HepG2 (cell line): ENCODE data around the gene TEAD4. TPM values are rescaled to one million over a fixed set of nuclear protein-coding genes. Genes with fewer than 3 reads are reported as not detected.
"Not testable (repeated sequence)": the region's sequence is repeated elsewhere in the genome, so short reads cannot be mapped to it uniquely, and the experiment has no call there.

Experiments used
- ATAC-seq: fragments of 200-7000 bp; cut with Tn5 transposase; 3 replicates; pipeline ENCODE4 v1.9.1; 2020; ENCODE audit warnings: mild to moderate bottlenecking, moderate library complexity
- BruUV-seq: library from RNA; stranded (reverse); fragments of 400-500 nt; replicated peaks from 2 replicates; lab custom pipeline; 2021; lab: Mats Ljungman, UMichigan
- CTCF ChIA-PET: fragments of 300-600 bp; formaldehyde crosslinking; extraction: SDS; loops from one replicate; lab custom pipeline; 2021; ENCODE audit warnings: low total read pairs, inconsistent platforms, low intra/inter-chr PET ratio; lab: Yijun Ruan, JAX
- POLR2A ChIA-PET: fragments of 350-600 bp; sonication (Branson Sonifier 250); formaldehyde crosslinking; loops from one replicate; lab custom pipeline; 2020; ENCODE audit warnings: antibody characterized with exemption, inconsistent platforms; lab: Yijun Ruan, JAX
- DNase-seq: peaks from one replicate; pipeline ENCODE4 v3.0.0-alpha.2; 2015; ENCODE audit warnings: low spot score
- FAIRE-seq: peaks from 3 replicates; lab custom pipeline; 2011; peaks lifted over from hg19 to GRCh38; lab: Jason Lieb, UNC
- H2AFZ ChIP-seq: one replicate; pipeline ENCODE4 v1.6.1; 2011; ENCODE audit warnings: low read length, inconsistent platforms
- H3K27ac ChIP-seq: fragments of 300-600 bp; 3 replicates; pipeline ENCODE4 v1.8.0; 2011; ENCODE audit warnings: mixed run types, mild to moderate bottlenecking, mixed read lengths, low read length, inconsistent platforms; ENCODE audit not compliant: insufficient read depth; ENCODE audit errors: extremely low read length
- H3K27me3 ChIP-seq, 2 experiments: fragments of 200-600 bp in 1 of 2; 2 replicates in 1 of 2; 3 replicates in 1 of 2; pipeline versions ENCODE4 v1.6.0 to v1.8.0; 2011; ENCODE audit warnings: low read length in 2 of 2, mild to moderate bottlenecking in 2 of 2, moderate library complexity in 2 of 2, inconsistent platforms in 1 of 2; ENCODE audit not compliant: insufficient read depth in 2 of 2, control insufficient read depth in 1 of 2
- H3K36me3 ChIP-seq, 2 experiments: fragments of 200-600 bp in 1 of 2; replicated peaks in 1 of 2; 2 replicates in 1 of 2; 3 replicates in 1 of 2; pipeline versions ENCODE4 v1.5.1 to v1.8.0; 2011; ENCODE audit warnings: low read length in 2 of 2, inconsistent platforms in 1 of 2; ENCODE audit not compliant: insufficient read depth in 2 of 2, control insufficient read depth in 1 of 2
- H3K4me1 ChIP-seq: 2 replicates; pipeline ENCODE4 v1.5.1; 2012; ENCODE audit warnings: low read length, inconsistent platforms; ENCODE audit not compliant: insufficient read depth
- H3K4me2 ChIP-seq: 2 replicates; pipeline ENCODE4 v1.6.0; 2011; ENCODE audit warnings: low read depth, low read length, inconsistent platforms
- H3K4me3 ChIP-seq, 3 experiments: fragments of 200-600 bp in 1 of 3; sonication (generic), shearing (Covaris generic) in 1 of 3; replicated peaks in 1 of 3; 2 replicates each; pipeline ENCODE4 v1.5.1; 2011 to 2016; ENCODE audit warnings: low read length in 3 of 3, inconsistent platforms in 2 of 3, low read depth in 2 of 3, mild to moderate bottlenecking in 2 of 3, control low read depth in 1 of 3, mixed read lengths in 1 of 3; ENCODE audit not compliant: insufficient read depth in 1 of 3
- H3K79me2 ChIP-seq: one replicate; pipeline ENCODE4 v1.6.1; 2011; ENCODE audit warnings: low read length, inconsistent platforms; ENCODE audit not compliant: insufficient read depth
- H3K9ac ChIP-seq: 2 replicates; pipeline ENCODE4 v1.6.0; 2011; ENCODE audit warnings: mild to moderate bottlenecking, low read depth, low read length, inconsistent platforms; ENCODE audit not compliant: insufficient read depth
- H3K9me3 ChIP-seq: 2 replicates; pipeline ENCODE4 v1.5.1; 2012; ENCODE audit warnings: mild to moderate bottlenecking, low read length
- H4K20me1 ChIP-seq: 2 replicates; pipeline ENCODE4 v1.6.0; 2011; ENCODE audit warnings: inconsistent platforms, mild to moderate bottlenecking, low read length, moderate library complexity; ENCODE audit not compliant: insufficient read depth
- ATM ChIP-seq: fragments of 450-650 bp; IDR thresholded peaks from 2 replicates; pipeline ENCODE4 v1.7.1; 2017; ENCODE audit warnings: mild to moderate bottlenecking, borderline replicate concordance
- FOXA3 ChIP-seq: IDR thresholded peaks from 2 replicates; pipeline ENCODE4 v1.6.1; 2016; ENCODE audit warnings: missing genetic modification reagents, missing compliant biosample characterization
- FOXM1 ChIP-seq: sonication (generic); formaldehyde crosslinking; IDR thresholded peaks from 2 replicates; pipeline ENCODE4 v1.5.0; 2020; ENCODE audit warnings: missing genetic modification reagents
- IKZF5 ChIP-seq: IDR thresholded peaks from 2 replicates; pipeline ENCODE4 v1.6.1; 2018; ENCODE audit warnings: missing genetic modification reagents, mild to moderate bottlenecking, missing compliant biosample characterization
- MZF1 ChIP-seq: sonication (generic); formaldehyde crosslinking; IDR thresholded peaks from 2 replicates; pipeline ENCODE4 v1.8.1; 2023; ENCODE audit warnings: mild to moderate bottlenecking, missing genetic modification reagents, borderline replicate concordance
- NFE2L2 ChIP-seq: fragments of 150-350 bp; IDR thresholded peaks from 2 replicates; pipeline ENCODE4 v1.6.1; 2014; ENCODE audit warnings: low read length
- PTBP1 ChIP-seq: fragments of 200-400 bp; formaldehyde crosslinking; IDR thresholded peaks from 2 replicates; pipeline ENCODE4 v1.6.1; 2018; ENCODE audit warnings: low read length, low read depth; ENCODE audit not compliant: poor library complexity, severe bottlenecking
- RCOR2 ChIP-seq: IDR thresholded peaks from 2 replicates; pipeline ENCODE4 v1.6.1; 2016; ENCODE audit warnings: missing biosample characterization, missing genetic modification reagents
- SPEN ChIP-seq: sonication (generic); formaldehyde crosslinking; IDR thresholded peaks from 2 replicates; pipeline ENCODE4 v1.5.1; 2020; ENCODE audit warnings: low read depth, mild to moderate bottlenecking, missing genetic modification reagents
- ZNF253 ChIP-seq: sonication (generic); formaldehyde crosslinking; IDR thresholded peaks from 2 replicates; pipeline ENCODE4 v1.8.0; 2022; ENCODE audit warnings: mild to moderate bottlenecking, missing genetic modification reagents, borderline replicate concordance
- ZNF263 ChIP-seq: sonication (generic); formaldehyde crosslinking; IDR thresholded peaks from 2 replicates; pipeline ENCODE4 v1.4.0; 2020; ENCODE audit warnings: missing genetic modification reagents
- ZNF34 ChIP-seq: sonication (generic); formaldehyde crosslinking; IDR thresholded peaks from 2 replicates; pipeline ENCODE4 v1.4.0; 2020; ENCODE audit warnings: mild to moderate bottlenecking, missing genetic modification reagents, borderline replicate concordance
- ZNF383 ChIP-seq: sonication (generic); formaldehyde crosslinking; IDR thresholded peaks from 2 replicates; pipeline ENCODE4 v1.4.0; 2020; ENCODE audit warnings: missing genetic modification reagents, mild to moderate bottlenecking, borderline replicate concordance
- WGBS: methylation state at CpG from one replicate; pipeline ENCODE4 v1.1.6; 2017; ENCODE audit warnings: low lambda C conversion rate; 5-methylcytosine and 5-hydroxymethylcytosine counted together
- in situ Hi-C: cut with HindIII; loops from 2 replicates; pipeline ENCODE4 v1.10.0; 2017; ENCODE audit warnings: low pct_unique_long_range_greater_than_20kb; ENCODE audit not compliant: extremely low pct_ligation_motif_present
- intact Hi-C: fragments of 100-400 bp; cut with micrococcal nuclease; formaldehyde crosslinking; loops from one replicate; pipeline ENCODE4 v1.10.0; 2022; ENCODE audit not compliant: unreplicated experiment
- polyA plus RNA-seq, 8 experiments: library from polyadenylated mRNA; depleted of rRNA in 3 of 8; stranded (reverse) in 7 of 8; unstranded in 1 of 8; fragments of >200 nt; fragmentation: Illumina TruSeq in 4 of 8; extraction: Trizol in 4 of 8; gene quantifications; 2 replicates each; pipeline versions ENCODE4 v1.2.1 to v1.2.3, GENCODE V29; 2011 to 2016; ENCODE audit warnings: low read depth in 4 of 8, missing spikeins in 1 of 8, mixed read lengths in 1 of 8; ENCODE audit not compliant: insufficient read depth in 1 of 8
- total RNA-seq, 5 experiments: library from RNA; depleted of rRNA; stranded (reverse); fragments of >200 nt; fragmentation: Illumina TruSeq; extraction: Trizol; gene quantifications; 2 replicates each; pipeline ENCODE4 v1.2.3, GENCODE V29; 2016; ENCODE audit warnings: low read depth in 1 of 5
- TF ChIP-seq, protein P1 (sequence below): sonication (generic); formaldehyde crosslinking; IDR thresholded peaks from 2 replicates; pipeline ENCODE4 v1.4.0; 2020; ENCODE audit warnings: missing genetic modification reagents, borderline replicate concordance

The TEAD4 gene
- total and polyA plus RNA-seq, 2 of the 13 experiments (the other 11 are each of a cell fraction or from before 2014, with no cell fraction given): 45.0 to 69.4 TPM

DNA sequence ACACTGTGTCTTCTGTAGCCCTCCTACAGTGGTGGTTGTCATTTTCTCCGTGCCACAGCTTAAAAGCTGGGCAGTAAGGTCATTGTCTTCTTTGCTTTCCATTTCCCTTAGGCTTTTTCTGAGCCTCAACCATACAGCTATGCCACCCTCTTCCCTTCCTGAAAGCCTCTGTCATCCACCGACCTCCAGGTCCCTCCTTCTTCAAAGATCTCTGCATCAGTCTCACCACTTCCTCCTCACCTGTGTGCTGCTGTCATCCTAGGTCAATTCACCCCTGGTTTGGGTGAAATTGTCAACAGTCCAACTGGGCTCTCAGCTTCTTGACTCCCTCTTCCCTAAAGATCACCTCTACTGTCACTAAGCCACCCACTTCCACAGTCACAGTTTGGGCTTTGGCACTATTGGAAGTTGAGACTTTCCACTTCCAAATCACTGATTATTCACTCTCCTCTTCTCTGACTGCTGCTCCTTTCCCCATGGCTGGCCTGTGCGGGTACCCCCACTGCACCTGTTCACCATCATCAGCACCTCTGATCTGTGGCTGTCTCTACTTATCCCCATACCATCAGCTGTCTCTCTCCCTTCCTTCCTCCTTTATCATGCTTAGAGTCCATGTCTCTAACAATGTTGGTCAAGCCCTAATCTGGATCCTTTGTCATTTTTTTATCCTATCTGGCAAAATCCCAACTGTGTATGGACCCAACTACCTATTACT is 102.5 kb downstream of the TEAD4 start (continued):
- TF ChIP-seq, protein P1, sequence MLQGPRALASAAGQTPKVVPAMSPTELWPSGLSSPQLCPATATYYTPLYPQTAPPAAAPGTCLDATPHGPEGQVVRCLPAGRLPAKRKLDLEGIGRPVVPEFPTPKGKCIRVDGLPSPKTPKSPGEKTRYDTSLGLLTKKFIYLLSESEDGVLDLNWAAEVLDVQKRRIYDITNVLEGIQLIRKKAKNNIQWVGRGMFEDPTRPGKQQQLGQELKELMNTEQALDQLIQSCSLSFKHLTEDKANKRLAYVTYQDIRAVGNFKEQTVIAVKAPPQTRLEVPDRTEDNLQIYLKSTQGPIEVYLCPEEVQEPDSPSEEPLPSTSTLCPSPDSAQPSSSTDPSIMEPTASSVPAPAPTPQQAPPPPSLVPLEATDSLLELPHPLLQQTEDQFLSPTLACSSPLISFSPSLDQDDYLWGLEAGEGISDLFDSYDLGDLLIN (CRISPR knock-in tag): no peak
- TF ChIP-seq ZNF253 (CRISPR knock-in tag): no peak
- TF ChIP-seq ATM: no peak
- TF ChIP-seq FOXA3 (CRISPR knock-in tag): no peak
- TF ChIP-seq ZNF34 (CRISPR knock-in tag): no peak
- no peak for TF ChIP-seq SPEN
- no peak for TF ChIP-seq NFE2L2
- TF ChIP-seq ZNF263 (CRISPR knock-in tag): no peak
- no peak for TF ChIP-seq RCOR2 (CRISPR knock-in tag)
- TF ChIP-seq FOXM1: no peak

GRCh38 chr12:3065300-3065699 is 106.1 kb downstream of the TEAD4 start:
- BruUV-seq: no TSS peak
- no peak overlapping the region for H3K9ac ChIP-seq

DNA sequence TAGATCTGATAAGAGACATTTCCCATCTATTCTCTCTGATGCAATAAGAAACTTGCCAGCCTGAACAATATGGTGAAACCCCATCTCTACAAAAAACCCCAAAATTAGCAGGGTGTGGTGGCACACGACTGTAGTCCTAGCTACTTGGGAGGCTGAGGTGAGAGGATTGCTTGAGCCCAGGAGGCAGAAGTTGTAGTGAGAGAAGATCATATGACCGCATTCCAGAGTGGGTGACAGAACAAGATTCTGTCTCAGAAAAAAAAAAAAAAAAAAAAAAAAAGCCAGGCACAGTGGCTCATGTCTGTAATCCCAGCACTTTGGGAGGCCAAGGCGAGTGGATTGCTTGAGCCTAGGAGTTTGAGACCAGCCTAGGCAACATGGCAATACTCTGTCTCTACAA is 106.6 kb downstream of the TEAD4 start:
- peaks cover 0 to 30% of the 10 kb centered on the region in 2 experiments; a peak in 4 of 5 replicates for H3K27me3 ChIP-seq
- H3K9ac ChIP-seq, H4K20me1 ChIP-seq, intact Hi-C loops, H3K9me3 ChIP-seq, H3K4me1 ChIP-seq, CTCF ChIA-PET, POLR2A ChIA-PET, FAIRE-seq, H3K27ac ChIP-seq, H3K79me2 ChIP-seq, H3K36me3 ChIP-seq, DNase-seq, BruUV-seq, in situ Hi-C loops, H3K4me3 ChIP-seq, H2AFZ ChIP-seq, H3K4me2 ChIP-seq, ATAC-seq: not testable (repeated sequence)
- WGBS: 68% methylated on average over 3 of the region's 3 CpGs

More at GRCh38 chr12:3065300-3065699, 106.1 kb downstream of the TEAD4 start:
- Histone ChIP-seq H3K4me3 (no peak overlapping the region), H3K36me3 (no peaks in the 10 kb centered on the region), H3K4me1 (peaks cover 4% of the 10 kb centered on the region; the same call in 1 of the 2 replicates), H3K4me2 (no peak overlapping the region), H3K9me3 (no peaks in the 10 kb centered on the region), H2AFZ (no peak overlapping the region), H3K79me2 (no peaks in the 10 kb centered on the region), H3K27ac (no peak overlapping the region), H3K27me3 (peaks cover 0 to 30% of the 10 kb centered on the region in 2 experiments; a peak in 4 of 5 replicates), H4K20me1 (no peaks in the 10 kb centered on the region)
- no peak for ATAC-seq
- no peak for DNase-seq
- TF ChIP-seq PTBP1: no peak
- TF ChIP-seq IKZF5 (CRISPR knock-in tag): no peak
- TF ChIP-seq ZNF383 (CRISPR knock-in tag): no peak
- no peak for TF ChIP-seq MZF1
- in situ Hi-C loops: no loop called here
- POLR2A ChIA-PET: no interaction called here
- no peak for FAIRE-seq
- CTCF ChIA-PET: no interaction called here
- intact Hi-C loops: no loop called here
- WGBS: 30% methylated on average over 2 of the region's 2 CpGs
